Measurements from ENCODE around the gene GPR152.

GRCh38 chr11:67436459-67437081 lies 16.0 kb downstream of the GPR152 start:
- TF ChIP-seq POLR2A (IDR thresholded peaks at IDR 0.05) = no peak
- TF ChIP-seq, protein P1, sequence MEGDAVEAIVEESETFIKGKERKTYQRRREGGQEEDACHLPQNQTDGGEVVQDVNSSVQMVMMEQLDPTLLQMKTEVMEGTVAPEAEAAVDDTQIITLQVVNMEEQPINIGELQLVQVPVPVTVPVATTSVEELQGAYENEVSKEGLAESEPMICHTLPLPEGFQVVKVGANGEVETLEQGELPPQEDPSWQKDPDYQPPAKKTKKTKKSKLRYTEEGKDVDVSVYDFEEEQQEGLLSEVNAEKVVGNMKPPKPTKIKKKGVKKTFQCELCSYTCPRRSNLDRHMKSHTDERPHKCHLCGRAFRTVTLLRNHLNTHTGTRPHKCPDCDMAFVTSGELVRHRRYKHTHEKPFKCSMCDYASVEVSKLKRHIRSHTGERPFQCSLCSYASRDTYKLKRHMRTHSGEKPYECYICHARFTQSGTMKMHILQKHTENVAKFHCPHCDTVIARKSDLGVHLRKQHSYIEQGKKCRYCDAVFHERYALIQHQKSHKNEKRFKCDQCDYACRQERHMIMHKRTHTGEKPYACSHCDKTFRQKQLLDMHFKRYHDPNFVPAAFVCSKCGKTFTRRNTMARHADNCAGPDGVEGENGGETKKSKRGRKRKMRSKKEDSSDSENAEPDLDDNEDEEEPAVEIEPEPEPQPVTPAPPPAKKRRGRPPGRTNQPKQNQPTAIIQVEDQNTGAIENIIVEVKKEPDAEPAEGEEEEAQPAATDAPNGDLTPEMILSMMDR (IDR thresholded peaks at IDR 0.05) = no peak

Measured in vagina (tissue), 2 donors.